Left lung (tissue), 10 donors: ENCODE data around the gene DIPK1B. TPM values are rescaled to one million over a fixed set of nuclear protein-coding genes. Genes with fewer than 3 reads are reported as not detected.
A peak's percentile ranks its signal among the peaks of the same experiment; 100 is the strongest.
"Not testable (repeated sequence)": the region's sequence is repeated elsewhere in the genome, so short reads cannot be mapped to it uniquely, and the experiment has no call there.

ENCODE experiments used
- ATAC-seq: fragments of 200-7000 bp; cut with Tn5 transposase; one replicate; pipeline ENCODE4 v1.9.1; 2020; ENCODE audit warnings: moderate library complexity
- DNase-seq, 4 donors: peaks; one replicate each; pipeline ENCODE4 v3.0.0-alpha.2; 2013 to 2020
- H3K27ac ChIP-seq, 2 donors: fragments of 200-600 bp; sonication (generic) in 1 of 2; one replicate each; pipeline versions ENCODE4 v1.5.0 to v1.8.0; 2020 to 2021
- H3K27me3 ChIP-seq, 2 donors: fragments of 200-600 bp; sonication (generic) in 1 of 2; one replicate each; pipeline versions ENCODE4 v1.5.0 to v1.8.0; 2020 to 2021
- H3K36me3 ChIP-seq, 2 donors: fragments of 200-600 bp; sonication (generic) in 1 of 2; one replicate each; pipeline versions ENCODE4 v1.5.0 to v1.8.0; 2020 to 2021
- H3K4me1 ChIP-seq, 2 donors: fragments of 200-600 bp; one replicate each; pipeline ENCODE4 v1.8.0; 2021
- H3K4me3 ChIP-seq, 2 donors: fragments of 200-600 bp; sonication (generic) in 1 of 2; one replicate each; pipeline versions ENCODE4 v1.5.0 to v1.8.0; 2020 to 2021; ENCODE audit warnings: mild to moderate bottlenecking in 1 of 2
- H3K9me3 ChIP-seq, 2 donors: fragments of 200-600 bp; sonication (generic) in 1 of 2; one replicate each; pipeline versions ENCODE4 v1.5.0 to v1.8.0; 2020 to 2021
- CTCF ChIP-seq, 2 donors: fragments of 200-600 bp; sonication (generic) in 1 of 2; IDR thresholded peaks; one replicate each; pipeline versions ENCODE4 v1.5.0 to v1.8.0; 2021; ENCODE audit warnings: antibody characterized with exemption in 2 of 2
- intact Hi-C, 2 donors: fragments of 100-400 bp; cut with DNase I; formaldehyde crosslinking; loops; one replicate each; pipeline versions ENCODE4 v1.11.2 to v1.14.2; 2022
- polyA plus RNA-seq, 6 donors: library from polyadenylated mRNA; unstranded; fragments of 120-200 nt; gene quantifications; one replicate each; pipeline ENCODE4 v1.2.1, GENCODE V29; 2013; ENCODE audit not compliant: insufficient read length in 6 of 6
- total RNA-seq, 2 donors: library from RNA; stranded (reverse); fragmentation: NEBNext Ultra II Directional; extraction: Animal tissue kit (Norgen Biotek cat#: 25700); gene quantifications; one replicate each; pipeline ENCODE4 v1.2.1, GENCODE V29; 2021
- donor health status: DM: no; HTN: yes; CAD: no.
- donor health status: DM: no; HTN: no; CAD: no.

Gene DIPK1B
- total and polyA plus RNA-seq, 8 donors = 12.6 to 37.4 (median 28.6) TPM

GRCh38 chr9:136760834-136761544 is 48.6 kb downstream of the DIPK1B start:
- H3K27ac ChIP-seq, H3K4me1 ChIP-seq, H3K36me3 ChIP-seq, H3K9me3 ChIP-seq, H3K4me3 ChIP-seq, intact Hi-C loops: not testable (repeated sequence)
- ATAC-seq (peak; percentile 62), DNase-seq (peak in 1 of 4 donors; percentile 79)
- TF ChIP-seq CTCF (IDR thresholded peaks at IDR 0.05) = peak in 1 of 2 donors; percentile 27
- peaks cover 0 to 42% of the 10 kb centered on the region in 2 donors for H3K27me3 ChIP-seq

- Histone ChIP-seq H3K36me3 (no peaks in the 10 kb centered on the region), H3K4me3 (no peak overlapping the region), H3K4me1 (no peaks in the 10 kb centered on the region), H3K9me3 (peaks cover 0 to 1% of the 10 kb centered on the region in 2 donors), H3K27ac (no peak overlapping the region), H3K27me3 (peaks cover 0 to 42% of the 10 kb centered on the region in 2 donors)
- ATAC-seq (no peak), DNase-seq (peak in 1 of 4 donors; percentile 58)
- TF ChIP-seq CTCF (IDR thresholded peaks at IDR 0.05) = no peak
- intact Hi-C loops = no loop called here
Observed at GRCh38 chr9:136761545-136761981, 49.2 kb downstream of the DIPK1B start.

- ATAC-seq = no peak
- intact Hi-C loops = no loop called here
- Histone ChIP-seq H3K27ac (no peak overlapping the region), H3K9me3 (no peaks in the 10 kb centered on the region), H3K27me3 (peaks cover 0 to 48% of the 10 kb centered on the region in 2 donors), H3K36me3 (no peaks in the 10 kb centered on the region), H3K4me3 (no peak overlapping the region), H3K4me1 (no peaks in the 10 kb centered on the region)
- DNase-seq = peak in 1 of 4 donors; percentile 33
- TF ChIP-seq CTCF (IDR thresholded peaks at IDR 0.05) = no peak
Observed at GRCh38 chr9:136762221-136762691, 49.9 kb downstream of the DIPK1B start.

- no peaks in the 10 kb centered on the region for H3K9me3 ChIP-seq
- DNase-seq (peak in 1 of 4 donors; percentile 84), ATAC-seq (peak; percentile 54)
- no peak overlapping the region for H3K27ac ChIP-seq
- intact Hi-C loops = no loop called here
- H3K4me1 ChIP-seq = no peaks in the 10 kb centered on the region
- no peak overlapping the region for H3K4me3 ChIP-seq
- no peak for TF ChIP-seq CTCF (IDR thresholded peaks at IDR 0.05)
- H3K36me3 ChIP-seq = no peaks in the 10 kb centered on the region
- peaks cover 0 to 56% of the 10 kb centered on the region in 2 donors for H3K27me3 ChIP-seq
Observed at GRCh38 chr9:136762915-136763648, 50.7 kb downstream of the DIPK1B start.

- no peak for TF ChIP-seq CTCF (IDR thresholded peaks at IDR 0.05)
- ATAC-seq = no peak
- H3K27me3 ChIP-seq = peaks cover 5 to 58% of the 10 kb centered on the region in 2 donors
- no peak overlapping the region for H3K27ac ChIP-seq
- no peaks in the 10 kb centered on the region for H3K36me3 ChIP-seq
- H3K4me1 ChIP-seq = no peaks in the 10 kb centered on the region
- DNase-seq = no peak
- no peak overlapping the region for H3K4me3 ChIP-seq
- intact Hi-C loops = no loop called here
- no peaks in the 10 kb centered on the region for H3K9me3 ChIP-seq
Observed at GRCh38 chr9:136763649-136764035, 51.3 kb downstream of the DIPK1B start.
